ENCODE data around the gene RAD51B. TPM values are rescaled to one million over a fixed set of nuclear protein-coding genes. Genes with fewer than 3 reads are reported as not detected.

RAD51B gene
- total and polyA plus RNA-seq, 8 donors = 1.8 to 30.7 (median 15.3) TPM

DNA sequence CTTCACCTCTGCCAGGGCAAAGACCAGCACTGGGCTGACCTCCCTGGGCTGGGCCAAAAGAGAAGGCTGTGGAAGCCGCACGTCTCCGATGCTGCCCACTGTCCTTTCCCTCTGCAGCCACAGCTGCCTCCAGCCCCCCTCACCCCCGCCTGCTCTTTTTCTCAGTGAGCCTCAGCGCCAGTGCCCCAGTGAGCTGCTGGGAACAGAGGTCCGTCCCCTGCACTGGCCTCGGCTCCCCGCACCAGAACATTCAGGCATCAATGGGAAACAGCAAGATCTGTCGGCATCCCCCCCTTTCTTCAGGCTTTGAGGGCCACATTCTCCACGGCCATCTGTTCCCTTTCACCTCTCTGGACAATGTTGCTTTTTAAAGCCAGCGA, 575.2 kb downstream of the RAD51B start:
- Histone ChIP-seq H3K27me3 (no peaks in the 10 kb centered on the region), H3K4me3 (no peak overlapping the region), H3K4me1 (peaks cover 4 to 79% (median 45%) of the 10 kb centered on the region in 4 donors), H3K27ac (peak overlapping the region in 4 of 5 donors; percentile 68 to 77 (median 74)), H3K9me3 (no peaks in the 10 kb centered on the region), H3K36me3 (no peaks in the 10 kb centered on the region)
- intact Hi-C loops (cut with DNase I; ENCODE audit: low total_unique reads) = no loop called here
- TF ChIP-seq EP300 (IDR thresholded peaks at IDR 0.05) (no peak), POLR2AphosphoS5 (IDR thresholded peaks at IDR 0.05) (no peak), POLR2A (IDR thresholded peaks at IDR 0.05) (no peak)
- TF ChIP-seq, protein P1, sequence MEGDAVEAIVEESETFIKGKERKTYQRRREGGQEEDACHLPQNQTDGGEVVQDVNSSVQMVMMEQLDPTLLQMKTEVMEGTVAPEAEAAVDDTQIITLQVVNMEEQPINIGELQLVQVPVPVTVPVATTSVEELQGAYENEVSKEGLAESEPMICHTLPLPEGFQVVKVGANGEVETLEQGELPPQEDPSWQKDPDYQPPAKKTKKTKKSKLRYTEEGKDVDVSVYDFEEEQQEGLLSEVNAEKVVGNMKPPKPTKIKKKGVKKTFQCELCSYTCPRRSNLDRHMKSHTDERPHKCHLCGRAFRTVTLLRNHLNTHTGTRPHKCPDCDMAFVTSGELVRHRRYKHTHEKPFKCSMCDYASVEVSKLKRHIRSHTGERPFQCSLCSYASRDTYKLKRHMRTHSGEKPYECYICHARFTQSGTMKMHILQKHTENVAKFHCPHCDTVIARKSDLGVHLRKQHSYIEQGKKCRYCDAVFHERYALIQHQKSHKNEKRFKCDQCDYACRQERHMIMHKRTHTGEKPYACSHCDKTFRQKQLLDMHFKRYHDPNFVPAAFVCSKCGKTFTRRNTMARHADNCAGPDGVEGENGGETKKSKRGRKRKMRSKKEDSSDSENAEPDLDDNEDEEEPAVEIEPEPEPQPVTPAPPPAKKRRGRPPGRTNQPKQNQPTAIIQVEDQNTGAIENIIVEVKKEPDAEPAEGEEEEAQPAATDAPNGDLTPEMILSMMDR (IDR thresholded peaks at IDR 0.05) = no peak
- peak in 1 of 2 donors; percentile 58 for DNase-seq
- WGBS, 5 donors = 49 to 87% (median 82%) methylated on average over 11 of the region's 11 CpGs

DNA sequence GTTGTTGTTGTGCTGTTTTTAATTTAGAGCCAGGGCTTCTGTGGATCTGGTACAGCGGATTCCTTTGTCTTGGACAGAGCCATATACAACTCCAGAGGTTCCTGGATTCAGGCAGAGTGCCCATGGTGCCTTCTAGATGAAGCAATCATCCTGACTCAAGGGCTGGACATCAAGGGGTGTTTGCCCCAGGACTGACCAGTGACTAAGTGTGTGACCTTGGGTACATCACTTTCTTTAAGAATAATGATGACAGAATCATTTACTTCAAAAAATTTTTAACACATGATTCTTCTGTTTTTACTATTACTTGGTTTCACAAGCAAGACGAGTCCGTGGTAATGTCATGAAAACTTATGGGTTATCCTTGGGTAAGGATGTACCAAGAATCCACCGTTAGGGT, 576.0 kb downstream of the RAD51B start:
- peak overlapping the region in 4 of 5 donors; percentile 68 to 77 (median 74) for H3K27ac ChIP-seq
- TF ChIP-seq EP300 (IDR thresholded peaks at IDR 0.05) (no peak), POLR2AphosphoS5 (IDR thresholded peaks at IDR 0.05) (peak in 1 of 3 donors; percentile 37)
- intact Hi-C loops (cut with DNase I; ENCODE audit: low total_unique reads) = no loop called here
- H3K9me3 ChIP-seq = no peaks in the 10 kb centered on the region
- no peaks in the 10 kb centered on the region for H3K27me3 ChIP-seq
- no peak for DNase-seq
- H3K4me3 ChIP-seq = no peak overlapping the region
- WGBS, 5 donors = 74 to 93% (median 88%) methylated on average over 4 of the region's 4 CpGs
- H3K4me1 ChIP-seq = peaks cover 4 to 87% (median 49%) of the 10 kb centered on the region in 4 donors
- no peaks in the 10 kb centered on the region for H3K36me3 ChIP-seq

DNA sequence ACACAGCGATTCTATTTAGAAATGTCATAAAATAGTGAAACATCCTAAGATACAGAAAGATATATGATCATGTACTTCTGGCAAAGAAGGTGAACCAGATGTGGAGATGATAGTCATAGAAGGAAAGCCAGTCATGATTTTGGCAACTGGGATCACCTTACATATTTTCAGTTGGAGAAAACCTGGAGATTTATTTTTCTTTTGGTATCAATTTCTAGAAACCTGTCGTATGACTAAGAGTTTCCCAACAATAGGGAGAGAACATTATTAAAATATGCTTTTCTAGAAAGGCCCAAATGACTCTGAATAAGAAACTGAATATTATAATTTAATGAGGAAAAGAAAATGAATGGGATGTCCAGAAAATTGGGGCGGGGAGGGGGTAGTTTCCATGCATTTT, 576.9 kb downstream of the RAD51B start:
- intact Hi-C loops (cut with DNase I; ENCODE audit: low total_unique reads) = no loop called here
- WGBS, 5 donors = 91 to 99% (median 94%) methylated on average over 3 of the region's 3 CpGs
- TF ChIP-seq EP300 (IDR thresholded peaks at IDR 0.05) = no peak
- no peak for TF ChIP-seq POLR2AphosphoS5 (IDR thresholded peaks at IDR 0.05)
- TF ChIP-seq POLR2A (IDR thresholded peaks at IDR 0.05) = no peak
- TF ChIP-seq, protein P1 (IDR thresholded peaks at IDR 0.05) = no peak

DNA sequence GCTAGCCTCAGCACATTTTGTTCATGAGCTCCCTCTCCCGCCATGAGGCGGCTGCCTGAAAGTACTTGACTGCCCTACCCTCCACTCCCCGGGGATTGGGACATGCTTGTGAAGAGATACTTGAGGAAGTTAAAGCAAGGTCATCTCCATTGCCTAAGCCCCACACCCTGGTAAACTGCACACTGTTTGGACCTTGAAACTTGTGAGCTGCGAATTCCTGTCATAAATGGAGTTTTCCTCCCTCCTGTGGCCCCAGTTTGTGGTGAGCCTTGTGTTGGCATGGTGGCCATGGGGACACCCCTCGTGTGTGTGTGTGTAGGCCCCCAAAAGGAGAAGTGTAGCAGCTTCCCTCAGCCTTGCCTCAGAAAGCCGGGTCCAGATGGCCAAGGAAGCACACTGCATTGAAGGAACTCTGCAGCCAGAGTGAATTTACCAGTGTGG, 577.8 kb downstream of the RAD51B start:
- Histone ChIP-seq H3K27me3 (no peaks in the 10 kb centered on the region), H3K36me3 (no peaks in the 10 kb centered on the region), H3K4me1 (peaks cover 4 to 87% (median 48%) of the 10 kb centered on the region in 4 donors), H3K4me3 (no peak overlapping the region), H3K9me3 (no peaks in the 10 kb centered on the region), H3K27ac (peak overlapping the region in 4 of 5 donors; percentile 11 to 72 (median 60))
- DNase-seq = peak in 1 of 2 donors; percentile 65
- TF ChIP-seq EP300 (IDR thresholded peaks at IDR 0.05) = no peak
- no peak for TF ChIP-seq POLR2A (IDR thresholded peaks at IDR 0.05)
- peak in 1 of 3 donors; percentile 2 for TF ChIP-seq POLR2AphosphoS5 (IDR thresholded peaks at IDR 0.05)
- 67 to 83% (median 76%) methylated on average over 6 of the region's 6 CpGs for WGBS, 5 donors
- intact Hi-C loops (cut with DNase I; ENCODE audit: low total_unique reads) = no loop called here

More for the DNA sequence above, 576.9 kb downstream of the RAD51B start:
- Histone ChIP-seq H3K27ac (peak overlapping the region in 3 of 5 donors; percentile 36 to 77 (median 72)), H3K4me1 (peaks cover 4 to 89% (median 50%) of the 10 kb centered on the region in 4 donors), H3K4me3 (no peak overlapping the region), H3K36me3 (no peaks in the 10 kb centered on the region), H3K27me3 (no peaks in the 10 kb centered on the region), H3K9me3 (no peaks in the 10 kb centered on the region)
- DNase-seq = no peak

DNA sequence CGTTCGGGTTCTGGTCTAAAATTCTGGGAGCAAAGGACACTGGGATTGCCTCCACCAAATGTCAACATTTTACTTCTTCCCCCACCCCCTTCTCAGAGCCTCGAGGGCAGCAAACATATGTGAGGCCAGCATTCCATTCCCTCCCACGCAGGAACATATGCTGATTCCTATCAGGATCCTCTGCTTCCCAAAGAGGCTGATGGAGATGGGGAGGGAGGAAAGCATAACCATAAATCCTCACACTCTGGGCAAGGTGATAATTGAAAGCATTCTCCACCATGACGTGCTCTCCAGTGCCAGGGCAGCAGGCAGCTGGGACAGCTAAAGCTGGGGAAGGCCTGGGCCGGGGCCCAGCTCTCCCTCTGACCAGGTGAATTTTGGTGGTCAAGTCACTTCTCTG, 578.2 kb downstream of the RAD51B start:
- intact Hi-C loops (cut with DNase I; ENCODE audit: low total_unique reads) = no loop called here
- DNase-seq = peak in 1 of 2 donors; percentile 75

More for the DNA sequence above, 578.2 kb downstream of the RAD51B start:
- Histone ChIP-seq H3K27ac (peak overlapping the region in 4 of 5 donors; percentile 11 to 72 (median 60)), H3K9me3 (no peaks in the 10 kb centered on the region), H3K27me3 (no peaks in the 10 kb centered on the region), H3K4me3 (no peak overlapping the region), H3K36me3 (no peaks in the 10 kb centered on the region), H3K4me1 (peaks cover 4 to 87% (median 48%) of the 10 kb centered on the region in 4 donors)
- TF ChIP-seq EP300 (IDR thresholded peaks at IDR 0.05) (no peak), POLR2AphosphoS5 (IDR thresholded peaks at IDR 0.05) (no peak), POLR2A (IDR thresholded peaks at IDR 0.05) (no peak)
- TF ChIP-seq, protein P1 (IDR thresholded peaks at IDR 0.05) = no peak
- 40 to 62% (median 58%) methylated on average over 6 of the region's 6 CpGs for WGBS, 5 donors
